ENCODE results near the gene FBXW5.

GRCh38 chr9:136991993-136992818, 47.7 kb upstream of the FBXW5 start, which contains the start of gene PAXX:
- TF ChIP-seq CTCF (IDR thresholded peaks at IDR 0.05; ENCODE audit: poor library complexity, severe bottlenecking) = no peak
- TF ChIP-seq TAF1 (IDR thresholded peaks at IDR 0.05; ENCODE audit: low read depth) = no peak
- TF ChIP-seq EZH2 (IDR thresholded peaks at IDR 0.05; ENCODE audit: borderline replicate concordance, insufficient read depth, low read length, poor library complexity, severe bottlenecking) = no peak
- TF ChIP-seq, protein P1, sequence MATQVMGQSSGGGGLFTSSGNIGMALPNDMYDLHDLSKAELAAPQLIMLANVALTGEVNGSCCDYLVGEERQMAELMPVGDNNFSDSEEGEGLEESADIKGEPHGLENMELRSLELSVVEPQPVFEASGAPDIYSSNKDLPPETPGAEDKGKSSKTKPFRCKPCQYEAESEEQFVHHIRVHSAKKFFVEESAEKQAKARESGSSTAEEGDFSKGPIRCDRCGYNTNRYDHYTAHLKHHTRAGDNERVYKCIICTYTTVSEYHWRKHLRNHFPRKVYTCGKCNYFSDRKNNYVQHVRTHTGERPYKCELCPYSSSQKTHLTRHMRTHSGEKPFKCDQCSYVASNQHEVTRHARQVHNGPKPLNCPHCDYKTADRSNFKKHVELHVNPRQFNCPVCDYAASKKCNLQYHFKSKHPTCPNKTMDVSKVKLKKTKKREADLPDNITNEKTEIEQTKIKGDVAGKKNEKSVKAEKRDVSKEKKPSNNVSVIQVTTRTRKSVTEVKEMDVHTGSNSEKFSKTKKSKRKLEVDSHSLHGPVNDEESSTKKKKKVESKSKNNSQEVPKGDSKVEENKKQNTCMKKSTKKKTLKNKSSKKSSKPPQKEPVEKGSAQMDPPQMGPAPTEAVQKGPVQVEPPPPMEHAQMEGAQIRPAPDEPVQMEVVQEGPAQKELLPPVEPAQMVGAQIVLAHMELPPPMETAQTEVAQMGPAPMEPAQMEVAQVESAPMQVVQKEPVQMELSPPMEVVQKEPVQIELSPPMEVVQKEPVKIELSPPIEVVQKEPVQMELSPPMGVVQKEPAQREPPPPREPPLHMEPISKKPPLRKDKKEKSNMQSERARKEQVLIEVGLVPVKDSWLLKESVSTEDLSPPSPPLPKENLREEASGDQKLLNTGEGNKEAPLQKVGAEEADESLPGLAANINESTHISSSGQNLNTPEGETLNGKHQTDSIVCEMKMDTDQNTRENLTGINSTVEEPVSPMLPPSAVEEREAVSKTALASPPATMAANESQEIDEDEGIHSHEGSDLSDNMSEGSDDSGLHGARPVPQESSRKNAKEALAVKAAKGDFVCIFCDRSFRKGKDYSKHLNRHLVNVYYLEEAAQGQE (IDR thresholded peaks at IDR 0.05; ENCODE audit: borderline replicate concordance) = no peak
- TF ChIP-seq POLR2AphosphoS5 (IDR thresholded peaks at IDR 0.05) = peak; percentile 60
- TF ChIP-seq EP300 (conservative IDR thresholded peaks at IDR 0.05; ENCODE audit: poor library complexity, severe bottlenecking) = peak; percentile 10
